Activated naive CD8-positive, alpha-beta T cell treated with anti-CD3 and anti-CD28 coated beads, Interleukin-2, amount 10 ng/mL, durations not matched to agents 7 days and 5 days (primary cell): Measurements from ENCODE around the gene MAP3K3. TPM values are rescaled to one million over a fixed set of nuclear protein-coding genes. Genes with fewer than 3 reads are reported as not detected.

Source experiments
- ATAC-seq: fragments of 150-1000 bp; cut with Tn5 transposase; one replicate; pipeline ENCODE4 v1.10.0; 2021; ENCODE audit warnings: low read depth, moderate library complexity
- POLR2A ChIA-PET: fragments of 350-600 bp; sonication (Branson Sonifier 250); formaldehyde crosslinking; loops from one replicate; lab custom pipeline; 2021; ENCODE audit warnings: antibody characterized with exemption; lab: Charles Lee
- DNase-seq: peaks from one replicate; pipeline ENCODE4 v3.0.0; 2021
- H3K27ac Mint-ChIP-seq: one replicate; pipeline ENCODE4 v1.8.0; 2022; ENCODE audit warnings: mild to moderate bottlenecking, mixed read lengths
- H3K27me3 Mint-ChIP-seq: one replicate; pipeline ENCODE4 v1.8.0; 2022; ENCODE audit warnings: mild to moderate bottlenecking, moderate library complexity, mixed read lengths
- H3K36me3 Mint-ChIP-seq: one replicate; pipeline ENCODE4 v1.8.0; 2021; ENCODE audit warnings: mild to moderate bottlenecking, mixed read lengths
- H3K4me1 Mint-ChIP-seq: one replicate; pipeline ENCODE4 v1.8.0; 2021; ENCODE audit warnings: mixed read lengths
- H3K4me3 Mint-ChIP-seq: one replicate; pipeline ENCODE4 v1.8.0; 2022; ENCODE audit warnings: mild to moderate bottlenecking, moderate library complexity, mixed read lengths
- H3K9me3 Mint-ChIP-seq: one replicate; pipeline ENCODE4 v1.8.0; 2021; ENCODE audit warnings: mixed read lengths
- total RNA-seq, 2 experiments: library from RNA; stranded (reverse); gene quantifications; one replicate each; pipeline ENCODE4 v1.2.3, GENCODE V29; 2021

MAP3K3 gene
- 10 to 100 TPM; 49.0 to 51.2 TPM for total RNA-seq

GRCh38 chr17:63621684-63622573, at the start of gene MAP3K3:
Gene MAP3K3, plus strand, starts transcription at chr17:63622417. Its CDS starts 343 bp downstream, at chr17:63622760.
- Mint-ChIP-seq H3K27me3 (peaks cover 8% of the 10 kb centered on the region), H3K27ac (peak within 1 kb of the TSS; percentile 97), H3K4me1 (peaks cover 28% of the 10 kb centered on the region), H3K4me3 (peak within 1 kb of the TSS; percentile 99), H3K36me3 (no peaks in the 10 kb centered on the region), H3K9me3 (no peaks in the 10 kb centered on the region)
- POLR2A ChIA-PET: interaction anchor here (0.6 to 2.6 kb wide), 19 partner anchors 10 to 1566 kb away, joined by 3 to 20 read pairs (median 5); partner anchors contain the start of genes CCDC47, CYB561, DCAF7 and DDX42
- peak; percentile 90 for DNase-seq
- ATAC-seq: peak; percentile 93

DNA sequence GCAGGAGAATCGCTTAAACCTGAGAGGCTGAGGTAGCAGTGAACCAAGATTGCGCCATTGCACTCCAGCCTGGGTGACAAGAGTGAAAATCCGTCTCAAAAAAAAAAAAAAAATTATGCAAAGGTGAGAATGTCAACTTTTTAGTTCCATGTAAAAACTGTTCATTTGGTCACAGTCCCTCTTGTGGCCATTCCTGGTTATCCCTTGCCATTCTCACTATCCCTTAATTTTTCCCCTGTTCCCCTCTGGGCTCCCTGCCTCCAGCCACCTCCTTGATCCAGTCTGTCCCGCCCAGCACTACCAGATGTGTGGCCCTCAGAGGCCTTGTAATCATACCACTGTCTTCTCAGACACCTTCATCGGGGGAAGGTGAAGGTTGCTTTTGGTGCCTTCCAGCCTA, 48.6 kb upstream of the MAP3K3 start:
- DNase-seq (no peak), ATAC-seq (no peak)
- no peaks in the 10 kb centered on the region for H3K9me3 Mint-ChIP-seq
- POLR2A ChIA-PET: no interaction called here
- peaks cover 14% of the 10 kb centered on the region for H3K4me1 Mint-ChIP-seq
- peaks cover 11% of the 10 kb centered on the region for H3K36me3 Mint-ChIP-seq
- H3K27ac Mint-ChIP-seq: no peak overlapping the region
- H3K4me3 Mint-ChIP-seq: no peak overlapping the region
- H3K27me3 Mint-ChIP-seq: no peaks in the 10 kb centered on the region

DNA sequence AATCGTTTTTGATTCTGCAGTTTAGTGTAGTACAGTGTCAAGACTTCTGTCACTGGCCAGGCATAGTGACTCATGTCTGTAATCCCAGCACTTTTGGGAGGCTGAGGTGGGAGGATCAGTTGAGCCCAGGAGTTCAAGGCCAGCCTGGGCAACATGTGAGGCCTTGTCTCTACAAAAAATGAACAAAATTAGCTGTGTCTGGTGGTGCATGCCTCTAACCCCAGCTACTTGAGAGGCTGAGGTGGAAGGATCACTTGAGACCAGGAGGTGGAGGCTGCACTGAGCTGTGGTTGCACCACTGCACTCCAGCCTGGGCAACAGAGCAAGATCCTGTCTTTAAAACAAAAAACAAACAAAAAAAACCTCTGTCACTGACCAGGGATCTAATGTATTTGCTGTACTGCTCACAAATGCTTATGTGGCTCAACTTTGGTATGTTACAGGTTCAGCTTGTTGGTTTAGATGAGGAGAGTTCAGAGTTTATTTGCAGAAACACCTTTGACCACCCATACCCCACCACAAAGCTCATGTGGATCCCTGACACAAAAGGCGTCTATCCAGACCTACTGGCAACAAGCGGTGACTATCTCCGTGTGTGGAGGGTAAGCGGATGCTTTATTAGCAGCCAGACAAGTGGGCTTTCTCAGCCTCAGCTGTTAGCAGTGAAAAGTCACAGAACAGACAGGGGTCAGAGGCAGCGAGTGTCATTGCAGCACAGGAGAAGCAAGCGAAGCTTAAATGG, 44.0 kb upstream of the MAP3K3 start:
- Mint-ChIP-seq H3K4me1 (peaks cover 5% of the 10 kb centered on the region), H3K36me3 (peaks cover 22% of the 10 kb centered on the region), H3K9me3 (no peaks in the 10 kb centered on the region), H3K27me3 (no peaks in the 10 kb centered on the region), H3K4me3 (no peak overlapping the region), H3K27ac (no peak overlapping the region)
- POLR2A ChIA-PET: no interaction called here
- ATAC-seq: no peak
- no peak for DNase-seq

DNA sequence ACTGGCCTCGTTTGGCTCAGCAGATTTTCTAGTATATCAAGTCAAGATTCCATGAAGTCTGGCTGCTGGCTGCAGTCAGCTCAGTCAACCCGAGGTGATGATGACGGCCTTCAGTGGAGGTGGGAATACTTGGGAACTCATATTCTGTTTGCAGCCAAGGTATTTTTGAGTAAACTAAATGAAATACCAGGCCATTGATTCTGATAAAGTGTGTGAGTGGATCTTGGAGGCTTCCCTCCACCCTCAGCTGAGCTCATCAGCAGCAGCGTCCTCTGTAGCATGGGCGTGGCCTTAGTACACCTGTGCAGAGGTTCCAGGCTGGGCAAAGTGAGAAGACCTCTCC, 43.5 kb upstream of the MAP3K3 start:
- Mint-ChIP-seq H3K27me3 (no peaks in the 10 kb centered on the region), H3K36me3 (peaks cover 21% of the 10 kb centered on the region), H3K4me3 (no peak overlapping the region), H3K27ac (no peak overlapping the region), H3K9me3 (no peaks in the 10 kb centered on the region), H3K4me1 (peaks cover 4% of the 10 kb centered on the region)
- no peak for DNase-seq
- POLR2A ChIA-PET: no interaction called here
- ATAC-seq: no peak

DNA sequence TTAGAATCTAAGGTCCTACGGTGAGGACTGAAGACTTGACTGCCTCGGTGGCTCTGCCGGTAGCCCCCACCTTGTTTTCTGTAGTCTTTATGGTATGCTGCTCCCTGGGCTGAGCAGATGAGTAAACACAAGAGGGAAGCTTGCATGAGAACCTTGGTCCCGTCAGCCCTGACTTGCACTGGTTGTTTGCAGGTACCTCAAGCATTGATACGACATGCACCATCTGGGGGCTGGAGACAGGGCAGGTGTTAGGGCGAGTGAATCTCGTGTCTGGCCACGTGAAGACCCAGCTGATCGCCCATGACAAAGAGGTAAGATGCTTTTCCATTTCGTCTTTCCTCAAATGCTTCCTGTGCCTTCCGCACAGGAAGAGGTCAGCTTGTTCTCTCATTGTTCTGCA, 42.6 kb upstream of the MAP3K3 start:
- ATAC-seq (no peak), DNase-seq (no peak)
- Mint-ChIP-seq H3K36me3 (peaks cover 17% of the 10 kb centered on the region), H3K4me3 (no peak overlapping the region), H3K27me3 (no peaks in the 10 kb centered on the region), H3K27ac (no peak overlapping the region), H3K9me3 (no peaks in the 10 kb centered on the region), H3K4me1 (no peaks in the 10 kb centered on the region)
- POLR2A ChIA-PET: no interaction called here

DNA sequence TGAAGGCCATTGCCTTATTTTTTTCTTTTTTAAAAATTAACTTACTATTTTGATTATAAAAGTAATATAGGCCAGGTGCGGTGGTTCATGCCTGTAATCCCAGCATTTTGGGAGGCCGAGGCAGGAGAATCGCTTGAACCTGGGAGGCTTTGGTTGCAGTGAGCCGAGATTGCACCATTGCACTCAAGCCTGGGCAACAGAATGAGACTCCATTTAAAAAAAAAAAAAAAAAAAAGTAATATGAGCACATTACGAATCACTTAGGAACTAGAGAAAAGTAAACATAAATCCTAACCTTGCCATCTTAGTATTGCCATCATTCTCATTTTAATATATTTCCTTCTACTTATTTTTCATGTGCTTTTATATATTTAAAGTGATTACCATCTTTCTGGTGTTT, 34.4 kb upstream of the MAP3K3 start:
- Mint-ChIP-seq H3K4me3 (no peak overlapping the region), H3K27ac (no peak overlapping the region), H3K36me3 (peaks cover 33% of the 10 kb centered on the region), H3K4me1 (peaks cover 9% of the 10 kb centered on the region), H3K27me3 (no peaks in the 10 kb centered on the region), H3K9me3 (no peaks in the 10 kb centered on the region)
- DNase-seq (no peak), ATAC-seq (no peak)
- POLR2A ChIA-PET: no interaction called here

- DNase-seq (no peak), ATAC-seq (no peak)
- no peak overlapping the region for H3K4me3 Mint-ChIP-seq
- no peak overlapping the region for H3K27ac Mint-ChIP-seq
- H3K9me3 Mint-ChIP-seq: no peaks in the 10 kb centered on the region
- H3K36me3 Mint-ChIP-seq: peaks cover 30% of the 10 kb centered on the region
- peaks cover 9% of the 10 kb centered on the region for H3K4me1 Mint-ChIP-seq
- POLR2A ChIA-PET: no interaction called here
- no peaks in the 10 kb centered on the region for H3K27me3 Mint-ChIP-seq
These were observed 33.4 kb upstream of the MAP3K3 start for GRCh38 chr17:63588797-63589196.

DNA sequence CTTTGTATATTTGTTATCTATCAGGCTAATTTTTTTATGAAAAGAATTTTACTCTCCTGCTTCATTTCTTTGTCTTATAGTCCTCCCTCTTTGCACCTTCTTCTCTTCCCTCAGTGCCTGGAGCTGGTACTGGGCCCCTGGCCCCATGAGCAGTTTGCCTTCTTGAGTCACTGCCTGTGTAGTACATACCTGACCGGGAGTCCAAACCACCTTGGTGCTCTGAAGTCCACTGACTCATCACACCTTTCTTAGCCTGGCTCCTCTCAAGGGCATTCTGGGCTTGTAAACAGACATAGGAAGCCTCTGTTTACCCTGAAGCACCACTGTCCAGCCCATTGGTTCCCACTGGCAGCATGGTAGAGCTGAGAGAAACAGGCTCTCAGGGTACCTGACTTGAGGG, 32.6 kb upstream of the MAP3K3 start:
- POLR2A ChIA-PET: no interaction called here
- DNase-seq: no peak
- peak overlapping the region; percentile 14 for H3K27ac Mint-ChIP-seq
- ATAC-seq: no peak
- H3K4me1 Mint-ChIP-seq: peaks cover 9% of the 10 kb centered on the region
- H3K9me3 Mint-ChIP-seq: no peaks in the 10 kb centered on the region
- H3K36me3 Mint-ChIP-seq: peaks cover 29% of the 10 kb centered on the region
- no peaks in the 10 kb centered on the region for H3K27me3 Mint-ChIP-seq
- no peak overlapping the region for H3K4me3 Mint-ChIP-seq

GRCh38 chr17:63592797-63593196, 29.4 kb upstream of the MAP3K3 start:
- no peak for DNase-seq
- ATAC-seq: no peak
- Mint-ChIP-seq H3K27ac (no peak overlapping the region), H3K4me1 (peaks cover 7% of the 10 kb centered on the region), H3K4me3 (no peak overlapping the region), H3K36me3 (peaks cover 22% of the 10 kb centered on the region), H3K9me3 (no peaks in the 10 kb centered on the region), H3K27me3 (no peaks in the 10 kb centered on the region)
- POLR2A ChIA-PET: no interaction called here

- ATAC-seq (no peak), DNase-seq (no peak)
- Mint-ChIP-seq H3K36me3 (peaks cover 13% of the 10 kb centered on the region), H3K27ac (no peak overlapping the region), H3K4me3 (no peak overlapping the region), H3K9me3 (no peaks in the 10 kb centered on the region), H3K27me3 (no peaks in the 10 kb centered on the region), H3K4me1 (peaks cover 14% of the 10 kb centered on the region)
- POLR2A ChIA-PET: no interaction called here
These were observed 27.1 kb upstream of the MAP3K3 start for GRCh38 chr17:63595132-63595531.

GRCh38 chr17:63596856-63597586, 25.2 kb upstream of the MAP3K3 start:
- DNase-seq (no peak), ATAC-seq (no peak)
- no peaks in the 10 kb centered on the region for H3K27me3 Mint-ChIP-seq
- H3K27ac Mint-ChIP-seq: no peak overlapping the region
- no peaks in the 10 kb centered on the region for H3K9me3 Mint-ChIP-seq
- POLR2A ChIA-PET: interaction anchor here (0.6 kb wide), 1 partner anchor 1112 kb away, joined by 3 read pairs; no protein-coding TSS in a partner anchor
- H3K4me3 Mint-ChIP-seq: no peak overlapping the region
- peaks cover 26% of the 10 kb centered on the region for H3K4me1 Mint-ChIP-seq
- peaks cover 4% of the 10 kb centered on the region for H3K36me3 Mint-ChIP-seq

DNA sequence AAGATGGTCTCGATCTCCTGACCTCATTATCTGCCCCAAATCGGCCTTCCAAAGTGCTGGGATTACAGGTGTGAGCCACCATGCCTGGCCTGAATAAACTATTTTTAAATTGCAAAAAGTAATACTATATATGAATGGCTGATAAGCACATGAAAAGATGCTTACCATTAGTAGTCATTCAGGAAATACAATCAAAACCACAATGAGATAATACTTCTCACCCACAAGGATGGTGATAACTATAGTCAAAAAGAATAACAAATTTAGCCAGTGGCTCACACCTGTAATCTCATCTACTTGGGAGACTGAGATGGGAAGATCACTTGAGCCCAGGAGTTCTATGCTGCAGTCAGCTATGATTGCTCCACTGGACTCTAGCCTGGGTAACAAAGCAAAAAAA, 23.9 kb upstream of the MAP3K3 start:
- DNase-seq (no peak), ATAC-seq (no peak)
- Mint-ChIP-seq H3K9me3 (no peaks in the 10 kb centered on the region), H3K4me3 (no peak overlapping the region), H3K27ac (no peak overlapping the region), H3K36me3 (peaks cover 4% of the 10 kb centered on the region), H3K27me3 (no peaks in the 10 kb centered on the region), H3K4me1 (peaks cover 26% of the 10 kb centered on the region)
- POLR2A ChIA-PET: no interaction called here
